Measurements from ENCODE around the gene HRAS. TPM values are rescaled to one million over a fixed set of nuclear protein-coding genes. Genes with fewer than 3 reads are reported as not detected.

The HRAS gene
- polyA plus RNA-seq, 2 of the 4 experiments (the other 2 are of a cell fraction), result 56.3 to 86.9 TPM

- no peak for DNase-seq (ENCODE audit: low read depth in 1 of 2, low spot score in 1 of 2)
- no peak for FAIRE-seq
- Histone ChIP-seq H3K27ac (no peak overlapping the region), H3K9me3 (no peaks in the 10 kb centered on the region), H3K4me3 (no peak overlapping the region), H3K4me1 (peaks cover under 1% of the 10 kb centered on the region; the same call in 1 of the 3 replicates), H3K4me2 (no peak overlapping the region)
- POLR2A ChIA-PET, result no interaction called here
- ATAC-seq, result no peak
- 91% methylated on average over 17 of the region's 24 CpGs for WGBS (ENCODE audit: missing lambda C conversion rate)
- TF ChIP-seq TP53 (CRISPR knock-in tag; IDR thresholded peaks at IDR 0.05) (no peak), HMGXB4 (CRISPR knock-in tag; IDR thresholded peaks at IDR 0.05; ENCODE audit: borderline replicate concordance) (no peak), E2F6 (IDR thresholded peaks at IDR 0.05; ENCODE audit: borderline replicate concordance, low read depth) (no peak), POLR2AphosphoS2 (conservative IDR thresholded peaks at IDR 0.05; ENCODE audit: low read length) (no peak), FOSL2 (IDR thresholded peaks at IDR 0.05) (no peak), FOSL2 (CRISPR knock-in tag; IDR thresholded peaks at IDR 0.05) (no peak), CTCF (IDR thresholded peaks at IDR 0.05) (no peak), NR3C1 (IDR thresholded peaks at IDR 0.05) (no peak)
- CTCF ChIA-PET, result interaction anchor here (1.1 to 4.8 kb wide), 2 partner anchors 18 to 19 kb away, joined by 4 to 28 read pairs; no protein-coding TSS in a partner anchor
Measured at GRCh38 chr11:499201-500076, 35.9 kb downstream of the HRAS start.

GRCh38 chr11:498297-499181 is 36.8 kb downstream of the HRAS start:
- Histone ChIP-seq H3K4me1 (no peaks in the 10 kb centered on the region), H3K9me3 (no peaks in the 10 kb centered on the region), H3K4me2 (no peak overlapping the region), H3K27ac (no peak overlapping the region), H3K4me3 (no peak overlapping the region)
- FAIRE-seq, result no peak
- WGBS (ENCODE audit: missing lambda C conversion rate), result 85% methylated on average over 14 of the region's 39 CpGs
- ATAC-seq, result no peak
- no peak for DNase-seq (ENCODE audit: low read depth in 1 of 2, low spot score in 1 of 2)
- ChIA-PET POLR2A (interaction anchor here (0.9 to 1.3 kb wide), 2 partner anchors 8 to 102 kb away, joined by 3 to 7 read pairs; no protein-coding TSS in a partner anchor), CTCF (interaction anchor here (0.7 to 4.8 kb wide), 6 partner anchors 13 to 50 kb away, joined by 3 to 28 read pairs (median 4); no protein-coding TSS in a partner anchor)
- no peak for TF ChIP-seq ELK1 (IDR thresholded peaks at IDR 0.05; ENCODE audit: low read depth, low read length)
- TF ChIP-seq BCL3 (IDR thresholded peaks at IDR 0.05), result no peak
- TF ChIP-seq CEBPB (IDR thresholded peaks at IDR 0.05), result no peak
- no peak for TF ChIP-seq RFX5 (IDR thresholded peaks at IDR 0.05)
- TF ChIP-seq HOXB13 (CRISPR knock-in tag; IDR thresholded peaks at IDR 0.05; ENCODE audit: low read depth), result no peak
- no peak for TF ChIP-seq FOXS1 (CRISPR knock-in tag; IDR thresholded peaks at IDR 0.05)
- TF ChIP-seq ZSCAN20 (CRISPR knock-in tag; IDR thresholded peaks at IDR 0.05), result no peak
- TF ChIP-seq MAZ (IDR thresholded peaks at IDR 0.05; ENCODE audit: borderline replicate concordance, low read depth, low read length), result no peak
- no peak for TF ChIP-seq PBX3 (IDR thresholded peaks at IDR 0.05)
- no peak for TF ChIP-seq RAD21 (conservative IDR thresholded peaks at IDR 0.05 in 1 of 2, IDR thresholded peaks at IDR 0.05 in 1 of 2)
- no peak for TF ChIP-seq USF2 (IDR thresholded peaks at IDR 0.05)
- TF ChIP-seq ZC3H11A (IDR thresholded peaks at IDR 0.05), result no peak
- TF ChIP-seq TP53 (CRISPR knock-in tag; IDR thresholded peaks at IDR 0.05), result no peak
- TF ChIP-seq NFE2L2 (conservative IDR thresholded peaks at IDR 0.05; ENCODE audit: low read length), result no peak
- no peak for TF ChIP-seq CHD4 (IDR thresholded peaks at IDR 0.05; ENCODE audit: borderline replicate concordance)
- TF ChIP-seq SREBF2 (IDR thresholded peaks at IDR 0.05), result no peak
- no peak for TF ChIP-seq BHLHE40 (IDR thresholded peaks at IDR 0.05; ENCODE audit: low read depth, low read length)
- no peak for TF ChIP-seq RCOR1 (IDR thresholded peaks at IDR 0.05; ENCODE audit: low read depth, low read length)

Data from A549 (cell line).